Mucosa of descending colon (tissue), 3 donors: ENCODE results near the gene COA6. TPM values are rescaled to one million over a fixed set of nuclear protein-coding genes. Genes with fewer than 3 reads are reported as not detected.

ENCODE experiments used
- ATAC-seq: fragments of 200-7000 bp; cut with Tn5 transposase; one replicate; pipeline ENCODE4 v1.9.1; 2020; ENCODE audit warnings: mild to moderate bottlenecking, moderate library complexity
- DNase-seq, 3 donors: peaks; one replicate each; pipeline ENCODE4 v3.0.0-alpha.2; 2020
- H3K36me3 ChIP-seq: fragments of 200-600 bp; one replicate; pipeline ENCODE4 v1.8.0; 2021; ENCODE audit warnings: low read depth, mild to moderate bottlenecking
- H3K4me1 ChIP-seq: fragments of 200-600 bp; one replicate; pipeline ENCODE4 v1.8.0; 2021; ENCODE audit warnings: low read depth, mild to moderate bottlenecking
- H3K4me3 ChIP-seq: fragments of 200-600 bp; one replicate; pipeline ENCODE4 v1.8.0; 2021; ENCODE audit warnings: mild to moderate bottlenecking
- H3K9me3 ChIP-seq: fragments of 200-600 bp; one replicate; pipeline ENCODE4 v1.8.0; 2021; ENCODE audit warnings: mild to moderate bottlenecking
- intact Hi-C, 2 donors: fragments of 100-400 bp; cut with DNase I in 1 of 2; cut with micrococcal nuclease in 1 of 2; formaldehyde crosslinking; loops; one replicate each; pipeline versions ENCODE4 v1.11.0 to v1.11.1; 2022; cut with DNase I, micrococcal nuclease
- total RNA-seq, 3 donors: library from RNA; stranded (reverse); fragmentation: NEBNext Ultra II Directional in 2 of 3; extraction: Animal tissue kit (Norgen Biotek cat#: 25700) in 2 of 3; gene quantifications; one replicate each; pipeline versions ENCODE4 v1.2.1 to v1.2.4, GENCODE V29; 2021 to 2023
- TF ChIP-seq, protein P1 (sequence below): fragments of 200-600 bp; IDR thresholded peaks from one replicate; pipeline ENCODE4 v1.8.0; 2022; ENCODE audit warnings: antibody characterized with exemption, mild to moderate bottlenecking
- donor health status: DM: no; HTN: no; CAD: no; lungs with moderate emphysema.
- donor health status: DM: no; HTN: no; CAD: no.
- donor health status: DM: no; HTN: yes; CAD: no.

The COA6 gene
- total RNA-seq, 3 donors from 2014 or later: 29.6 to 33.1 (median 29.8) TPM

DNA sequence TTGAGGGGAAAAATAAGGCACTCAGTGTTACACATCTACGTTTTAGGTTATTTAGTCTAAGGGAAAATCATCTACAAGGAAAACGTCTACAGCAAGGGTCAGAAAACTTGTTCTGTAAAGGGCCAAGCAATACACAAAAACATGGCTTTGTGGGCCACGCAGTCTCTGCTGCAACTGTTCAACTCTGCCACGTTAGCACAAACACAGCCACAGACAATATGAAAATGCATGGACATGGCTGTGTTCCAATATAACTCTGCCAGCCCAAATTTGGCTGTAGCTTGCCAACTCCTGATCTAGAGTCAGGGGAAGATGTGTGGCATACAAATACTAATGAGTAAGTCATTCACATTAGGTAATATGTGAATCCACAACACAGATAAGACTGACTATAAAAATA, 40.7 kb downstream of the COA6 start:
- ATAC-seq: no peak
- intact Hi-C loops: no loop called here
- no peak overlapping the region for H3K4me3 ChIP-seq
- no peaks in the 10 kb centered on the region for H3K4me1 ChIP-seq
- TF ChIP-seq, protein P1, sequence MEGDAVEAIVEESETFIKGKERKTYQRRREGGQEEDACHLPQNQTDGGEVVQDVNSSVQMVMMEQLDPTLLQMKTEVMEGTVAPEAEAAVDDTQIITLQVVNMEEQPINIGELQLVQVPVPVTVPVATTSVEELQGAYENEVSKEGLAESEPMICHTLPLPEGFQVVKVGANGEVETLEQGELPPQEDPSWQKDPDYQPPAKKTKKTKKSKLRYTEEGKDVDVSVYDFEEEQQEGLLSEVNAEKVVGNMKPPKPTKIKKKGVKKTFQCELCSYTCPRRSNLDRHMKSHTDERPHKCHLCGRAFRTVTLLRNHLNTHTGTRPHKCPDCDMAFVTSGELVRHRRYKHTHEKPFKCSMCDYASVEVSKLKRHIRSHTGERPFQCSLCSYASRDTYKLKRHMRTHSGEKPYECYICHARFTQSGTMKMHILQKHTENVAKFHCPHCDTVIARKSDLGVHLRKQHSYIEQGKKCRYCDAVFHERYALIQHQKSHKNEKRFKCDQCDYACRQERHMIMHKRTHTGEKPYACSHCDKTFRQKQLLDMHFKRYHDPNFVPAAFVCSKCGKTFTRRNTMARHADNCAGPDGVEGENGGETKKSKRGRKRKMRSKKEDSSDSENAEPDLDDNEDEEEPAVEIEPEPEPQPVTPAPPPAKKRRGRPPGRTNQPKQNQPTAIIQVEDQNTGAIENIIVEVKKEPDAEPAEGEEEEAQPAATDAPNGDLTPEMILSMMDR: no peak
- no peaks in the 10 kb centered on the region for H3K36me3 ChIP-seq
- H3K9me3 ChIP-seq: no peaks in the 10 kb centered on the region
- no peak for DNase-seq

DNA sequence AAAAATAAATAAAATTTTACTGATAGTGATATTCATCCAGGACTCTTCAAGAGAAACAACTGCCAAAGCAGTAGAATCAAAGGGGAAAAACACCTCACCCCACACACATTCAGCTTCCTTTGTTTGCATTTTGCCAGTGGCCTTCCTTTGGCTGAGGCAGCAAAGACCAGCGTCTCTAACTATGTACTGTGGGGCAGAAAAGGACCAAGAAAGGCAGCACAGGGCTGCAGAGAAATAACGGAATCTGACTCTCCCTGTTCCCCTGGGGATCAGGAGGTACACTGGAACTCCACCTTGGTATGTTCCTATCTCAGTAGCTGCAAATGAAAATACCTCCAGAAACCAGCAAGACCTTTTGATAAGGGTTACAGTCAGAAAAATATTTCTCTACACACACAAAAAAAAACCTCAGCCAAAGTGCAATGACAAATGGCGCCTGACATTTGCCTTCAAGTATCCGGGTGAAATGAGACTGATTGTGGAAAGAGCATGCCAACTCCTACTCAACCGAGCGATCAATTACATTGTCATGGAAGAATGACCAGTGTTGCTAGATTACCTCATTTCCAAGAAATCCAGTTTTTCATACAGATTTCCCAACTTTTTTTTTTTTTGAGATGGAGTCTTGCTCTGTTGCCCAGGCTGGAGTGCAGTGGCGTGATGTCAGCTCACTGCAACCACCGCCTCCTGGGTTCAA, 54.8 kb downstream of the COA6 start:
- H3K9me3 ChIP-seq: no peaks in the 10 kb centered on the region
- H3K4me3 ChIP-seq: no peak overlapping the region
- no peaks in the 10 kb centered on the region for H3K4me1 ChIP-seq
- DNase-seq: no peak
- H3K36me3 ChIP-seq: no peaks in the 10 kb centered on the region
- ATAC-seq: no peak
- intact Hi-C loops: no loop called here
- TF ChIP-seq, protein P1: no peak

DNA sequence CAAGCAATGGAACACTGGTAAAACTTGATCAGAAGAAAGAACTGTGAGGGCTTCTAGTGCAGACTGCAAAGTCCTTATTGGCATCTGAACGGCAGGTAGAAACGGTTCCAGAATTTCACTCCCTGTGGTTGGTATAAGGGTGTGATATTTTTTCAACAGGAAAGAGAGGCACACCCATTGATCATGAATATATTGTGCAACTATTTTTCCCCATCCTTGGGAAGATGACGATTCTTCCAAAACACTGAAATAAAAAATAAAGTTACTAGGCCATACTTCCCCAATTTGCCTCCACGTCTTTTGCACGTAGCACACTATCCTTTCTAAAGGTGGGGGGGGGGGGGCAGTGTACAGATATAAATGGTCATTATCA, 56.2 kb downstream of the COA6 start:
- no peak for DNase-seq
- Histone ChIP-seq H3K9me3 (no peaks in the 10 kb centered on the region), H3K4me1 (no peaks in the 10 kb centered on the region), H3K4me3 (no peak overlapping the region), H3K36me3 (no peaks in the 10 kb centered on the region)
- no peak for ATAC-seq
- intact Hi-C loops: no loop called here
- TF ChIP-seq, protein P1: no peak

DNA sequence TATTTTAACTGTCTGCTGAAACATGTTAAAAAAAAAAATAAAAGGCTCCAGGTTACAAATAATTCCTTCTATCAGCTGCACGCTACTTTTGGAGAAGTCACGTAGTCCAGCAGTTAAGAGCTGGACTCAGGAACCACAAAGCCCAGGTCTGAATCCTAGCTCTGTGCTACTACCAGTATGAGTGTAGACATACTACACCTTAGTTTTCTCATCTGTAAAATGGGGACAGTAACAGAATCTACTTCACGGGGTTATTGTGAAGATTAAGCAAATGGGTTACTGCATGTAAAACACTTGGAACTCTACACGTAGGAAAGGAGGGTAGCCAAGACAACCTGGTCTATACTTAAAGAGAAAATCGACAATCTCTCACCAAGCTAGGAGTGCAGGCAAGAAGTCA, 57.4 kb downstream of the COA6 start:
- ATAC-seq (no peak), DNase-seq (no peak)
- Histone ChIP-seq H3K4me3 (no peak overlapping the region), H3K4me1 (no peaks in the 10 kb centered on the region), H3K36me3 (no peaks in the 10 kb centered on the region), H3K9me3 (no peaks in the 10 kb centered on the region)
- TF ChIP-seq, protein P1: no peak
- intact Hi-C loops: no loop called here

DNA sequence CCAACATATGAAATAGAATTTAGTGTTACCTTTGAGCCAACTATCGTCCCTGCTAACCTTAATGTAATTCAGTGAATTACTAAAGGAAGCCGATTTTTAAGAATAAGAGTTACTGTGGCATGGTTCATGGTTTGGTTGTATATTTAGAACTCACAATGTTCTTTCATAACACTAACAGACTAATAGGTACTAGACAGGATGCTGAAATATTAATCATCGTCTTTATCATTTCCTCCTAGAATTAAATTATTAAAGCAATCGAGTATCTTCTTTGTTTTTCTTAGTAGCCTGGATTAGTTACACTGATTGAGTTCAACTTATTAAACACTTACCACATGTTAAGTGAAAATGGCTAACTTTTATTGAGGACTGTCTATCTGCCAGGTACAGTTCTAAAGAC, 58.0 kb downstream of the COA6 start:
- intact Hi-C loops: no loop called here

More for the DNA sequence above, 58.0 kb downstream of the COA6 start:
- no peak overlapping the region for H3K4me3 ChIP-seq
- ATAC-seq: no peak
- H3K4me1 ChIP-seq: no peaks in the 10 kb centered on the region
- TF ChIP-seq, protein P1: no peak
- no peak for DNase-seq
- no peaks in the 10 kb centered on the region for H3K36me3 ChIP-seq
- no peaks in the 10 kb centered on the region for H3K9me3 ChIP-seq
